ENCODE data around the gene TYMS.

- TF ChIP-seq RFX7 (CRISPR knock-in tag; IDR thresholded peaks at IDR 0.05) = no peak
- no peak for TF ChIP-seq RCOR1 (IDR thresholded peaks at IDR 0.05; ENCODE audit: borderline replicate concordance in 1 of 2, low read depth in 2 of 2, low read length in 2 of 2)
- TF ChIP-seq E2F1 (CRISPR knock-in tag; IDR thresholded peaks at IDR 0.05) = no peak
- TF ChIP-seq KAT8 (IDR thresholded peaks at IDR 0.05; ENCODE audit: low read depth) = no peak
- no peak for TF ChIP-seq ETS1 (conservative IDR thresholded peaks at IDR 0.05; ENCODE audit: control insufficient read depth, low read depth, low read length)
- TF ChIP-seq KAT2B (IDR thresholded peaks at IDR 0.05; ENCODE audit: low read depth, low read length) = no peak
- no peak for TF ChIP-seq CREM (IDR thresholded peaks at IDR 0.05; ENCODE audit: low read depth)
- no peak for TF ChIP-seq FOXM1 (IDR thresholded peaks at IDR 0.05; ENCODE audit: low read depth)
- TF ChIP-seq FOXM1 (CRISPR knock-in tag; IDR thresholded peaks at IDR 0.05; ENCODE audit: low read depth) = no peak
- no peak for TF ChIP-seq KDM1A (IDR thresholded peaks at IDR 0.05)
- no peak for TF ChIP-seq CHD2 (IDR thresholded peaks at IDR 0.05; ENCODE audit: low read depth, low read length)
- no peak for TF ChIP-seq SNRNP70 (optimal IDR thresholded peaks at IDR 0.05; ENCODE audit: low read depth, low read length)
- TF ChIP-seq RBM14 (IDR thresholded peaks at IDR 0.05; ENCODE audit: borderline replicate concordance, insufficient read depth, low read depth, low read length) = no peak
These were observed 19.7 kb downstream of the TYMS start for GRCh38 chr18:677145-677544.
